Stimulated activated CD8-positive, alpha-beta memory T cell treated with anti-CD3 and anti-CD28 coated beads, Interleukin-7, amount 100 ng/mL, for 48 hours (primary cell): ENCODE measurements around the gene SUCO.
A peak's percentile ranks its signal among the peaks of the same experiment; 100 is the strongest.
"Not testable (repeated sequence)": the region's sequence is repeated elsewhere in the genome, so short reads cannot be mapped to it uniquely, and the experiment has no call there.

ENCODE experiments used
- DNase-seq, 2 donors: peaks; one replicate each; pipeline ENCODE4 v3.0.0-alpha.2; 2020; ENCODE audit warnings: low read depth in 1 of 2; ENCODE audit errors: extremely low read depth in 1 of 2

The SUCO gene

DNA sequence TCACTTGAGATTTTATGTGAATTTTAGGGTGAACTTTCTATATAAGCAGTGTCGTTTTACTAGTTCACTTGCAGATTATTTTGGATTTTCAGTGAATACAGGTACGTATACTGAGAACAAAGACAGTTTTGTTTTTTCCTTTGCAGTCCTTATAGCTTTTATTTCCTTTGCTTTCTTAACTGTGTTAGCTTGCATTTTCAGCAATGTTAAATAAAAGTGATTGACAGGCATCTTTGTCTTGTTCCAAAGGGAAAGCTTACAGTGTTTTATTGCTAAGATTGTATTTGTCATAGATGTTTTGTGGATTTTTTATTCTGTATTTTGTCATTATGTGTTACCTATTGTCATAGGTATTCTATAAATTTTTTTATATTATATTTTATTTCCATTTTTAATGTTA, 72.7 kb downstream of the SUCO start:
- DNase-seq, result no peak

DNA sequence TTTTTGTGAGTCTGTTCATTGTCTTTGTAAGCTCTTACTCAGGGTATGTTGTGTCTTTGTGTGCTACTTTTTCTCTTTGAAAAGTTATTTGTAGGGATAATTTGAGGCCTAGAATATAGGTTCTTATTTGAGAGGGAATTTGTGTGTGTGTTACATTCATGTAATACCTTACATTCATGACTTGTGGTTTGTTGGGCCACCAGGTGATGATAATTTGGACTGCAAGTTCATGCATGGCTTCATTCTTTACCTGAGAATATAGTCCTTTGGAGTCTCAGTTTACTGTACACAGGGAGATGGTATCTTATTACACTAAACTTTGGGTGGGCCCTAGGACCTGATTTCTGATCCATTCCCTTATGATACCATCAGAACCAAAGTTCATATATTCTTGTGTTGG, 74.2 kb downstream of the SUCO start:
- no peak for DNase-seq

DNA sequence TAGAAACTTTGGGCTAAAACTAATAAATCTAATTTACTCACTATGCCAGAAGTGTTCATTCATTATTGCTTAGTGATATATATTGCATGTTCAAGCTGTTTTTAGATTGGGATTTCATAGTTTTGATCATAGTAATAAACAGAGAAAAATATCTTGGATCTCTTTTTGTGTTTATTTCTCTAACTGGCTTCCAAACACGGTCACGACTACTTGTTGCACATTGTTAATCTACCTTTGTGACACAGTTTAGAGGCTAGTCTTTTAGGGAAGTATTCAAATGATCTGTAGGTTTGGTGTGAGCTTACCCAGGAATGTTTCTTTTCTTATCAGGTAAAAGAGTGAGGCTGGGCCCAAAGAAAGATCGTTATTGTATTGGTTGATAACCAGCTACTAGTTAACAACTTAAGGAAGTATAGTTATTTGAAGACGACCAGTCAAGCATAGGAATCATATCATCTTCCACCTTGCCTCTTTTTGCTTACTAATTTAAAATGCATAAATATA, 75.2 kb downstream of the SUCO start:
- DNase-seq, result no peak

DNA sequence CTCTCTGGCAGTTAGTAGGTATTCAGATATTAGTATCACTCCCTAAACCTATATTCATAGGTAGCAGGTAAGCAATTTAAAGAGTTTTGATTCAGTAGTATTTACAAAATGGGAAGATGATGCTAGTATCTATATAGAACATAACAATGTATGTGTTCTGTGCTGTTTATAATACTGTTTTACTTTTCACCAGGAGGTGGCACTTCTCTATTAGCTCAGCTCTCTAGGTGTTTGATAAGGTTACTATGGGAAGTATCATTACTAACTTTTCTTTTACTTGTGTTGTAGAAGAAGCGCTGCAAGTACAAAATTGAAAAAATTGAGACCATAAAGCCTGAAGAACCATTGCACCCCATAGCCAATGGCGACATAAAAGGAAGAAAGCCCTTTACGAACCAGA, 76.6 kb downstream of the SUCO start:
- no peak for DNase-seq

DNA sequence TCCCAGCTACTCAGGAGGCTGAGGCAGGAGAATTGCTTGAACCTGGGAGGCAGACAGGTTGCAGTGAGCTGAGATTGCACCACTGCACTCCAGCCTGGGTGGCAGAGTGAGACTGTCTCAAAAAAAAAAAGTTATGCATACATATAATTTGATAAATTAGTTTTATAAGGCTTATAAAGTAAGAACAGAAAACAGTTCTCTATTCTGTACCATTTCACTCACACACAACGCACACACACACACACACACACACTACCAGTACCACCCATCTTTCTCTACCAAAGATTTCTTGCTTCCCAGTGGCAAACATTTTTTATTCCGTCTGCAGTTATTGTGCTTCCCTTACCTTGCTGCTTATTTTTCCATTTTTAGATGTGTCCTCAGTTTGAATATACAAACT, 79.5 kb downstream of the SUCO start:
- no peak for DNase-seq

DNA sequence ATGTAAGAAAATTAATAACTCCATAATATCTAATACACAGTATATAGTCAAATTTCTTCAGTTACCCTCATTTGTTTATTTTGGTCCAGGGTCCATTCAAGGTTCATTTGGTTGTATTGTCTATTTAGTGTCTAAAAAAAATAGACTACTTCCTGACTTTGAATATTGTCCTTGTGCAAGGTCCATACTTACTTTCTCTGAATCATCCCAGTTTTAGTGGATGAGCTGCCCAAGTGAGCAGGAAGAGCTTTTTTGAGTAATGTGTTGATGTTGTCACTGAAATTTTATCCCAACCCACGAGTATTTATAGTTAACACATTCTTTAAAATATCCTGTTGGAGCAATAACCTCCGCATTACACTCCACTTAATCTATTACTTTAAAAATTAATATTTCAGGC, 80.3 kb downstream of the SUCO start:
- DNase-seq, result no peak

DNA sequence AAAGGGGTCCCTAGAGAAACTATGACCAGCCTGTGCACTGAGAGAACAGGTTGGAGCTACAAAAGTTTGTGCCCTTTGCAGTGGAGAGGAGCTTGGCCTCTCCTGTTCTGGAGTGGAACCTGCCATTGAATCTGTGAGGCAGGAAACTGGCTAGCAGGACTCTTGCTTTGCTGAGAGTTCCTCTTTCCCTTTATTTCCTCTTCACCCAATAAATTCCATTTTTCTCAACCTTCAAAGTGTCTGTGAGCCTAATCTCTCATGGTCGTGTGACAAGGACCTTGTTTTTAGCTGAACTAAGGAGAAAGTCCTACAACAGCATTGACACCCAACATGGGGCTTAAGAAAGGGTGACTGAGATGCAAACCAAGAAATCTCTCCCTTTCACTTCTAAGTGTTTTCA, 83.2 kb downstream of the SUCO start:
- DNase-seq, result no peak

DNA sequence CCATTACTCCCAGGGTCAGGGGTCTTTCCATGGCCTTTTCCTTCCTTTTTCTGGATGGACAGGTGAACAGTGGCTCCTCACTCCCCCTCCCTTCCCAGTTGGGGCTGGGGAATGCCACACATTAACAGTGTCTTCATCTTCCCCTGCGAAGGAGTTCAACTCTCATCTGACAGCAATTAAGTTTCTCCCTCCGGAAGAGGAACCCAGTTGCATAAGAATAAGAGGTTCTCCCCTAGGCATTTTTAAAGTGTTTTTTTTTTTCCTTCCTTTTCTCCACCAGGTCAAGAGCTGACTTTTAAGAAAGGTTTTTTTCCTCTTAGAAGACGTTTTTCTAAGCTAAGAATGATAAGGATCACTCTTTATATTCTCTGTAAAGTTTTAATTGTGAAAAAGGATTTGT, 83.7 kb downstream of the SUCO start:
- no peak for DNase-seq

DNA sequence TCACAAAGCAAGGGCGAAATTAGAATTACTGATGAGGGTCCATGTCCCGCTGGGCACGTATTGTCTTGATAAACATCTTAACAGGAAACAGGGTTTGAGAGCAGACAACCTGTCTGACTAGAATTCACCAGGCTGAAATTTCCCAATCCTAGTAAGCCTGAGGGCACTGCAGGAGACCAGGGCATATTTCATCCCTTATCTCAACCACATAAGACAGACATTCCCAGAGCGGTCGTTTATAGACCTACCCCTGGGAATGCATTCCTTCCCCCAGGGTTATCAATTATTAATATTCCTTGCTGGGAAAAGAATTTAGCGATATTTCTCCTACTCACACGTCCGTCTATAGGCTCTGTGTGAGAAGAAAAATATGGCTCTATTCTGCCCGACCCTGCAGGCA, 87.7 kb downstream of the SUCO start:
- not testable (repeated sequence) for DNase-seq

DNA sequence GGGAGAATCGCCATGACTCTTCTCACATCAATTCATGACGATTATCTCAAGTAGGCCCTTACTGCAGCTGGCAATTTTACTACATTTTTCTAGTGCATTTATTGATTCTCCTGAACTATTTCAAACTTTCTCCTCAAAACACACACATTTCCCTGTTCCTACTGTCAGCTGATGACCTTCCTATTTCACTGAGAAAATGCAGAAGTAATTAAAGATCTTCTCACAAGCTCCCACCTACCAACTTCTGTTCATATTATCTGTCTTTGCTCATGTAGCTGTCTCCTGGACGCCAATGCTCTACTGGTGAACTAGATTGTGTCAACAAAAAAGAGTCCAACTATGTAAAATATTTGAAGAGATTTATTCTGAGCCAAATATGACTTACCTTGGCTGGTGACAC, 89.6 kb downstream of the SUCO start:
- no peak for DNase-seq

DNA sequence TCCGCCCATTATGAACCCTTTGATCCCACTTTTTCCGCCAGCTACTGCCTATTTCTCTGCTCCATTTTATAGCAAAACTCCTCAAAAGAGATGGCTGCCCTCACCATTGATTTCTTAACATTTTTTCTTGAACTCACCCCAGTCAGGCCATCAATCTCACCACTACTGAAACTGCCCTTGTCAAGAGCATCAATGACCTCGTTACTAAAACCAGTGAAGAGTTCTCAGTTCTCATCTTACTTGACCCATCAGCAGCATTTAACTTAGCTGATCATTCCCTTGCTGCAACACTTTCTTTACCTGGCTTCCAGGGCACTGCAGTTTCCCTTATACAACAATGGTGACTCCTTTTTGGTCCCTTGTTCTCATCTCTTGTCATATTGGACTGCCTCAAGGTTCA, 90.8 kb downstream of the SUCO start:
- DNase-seq, result no peak

DNA sequence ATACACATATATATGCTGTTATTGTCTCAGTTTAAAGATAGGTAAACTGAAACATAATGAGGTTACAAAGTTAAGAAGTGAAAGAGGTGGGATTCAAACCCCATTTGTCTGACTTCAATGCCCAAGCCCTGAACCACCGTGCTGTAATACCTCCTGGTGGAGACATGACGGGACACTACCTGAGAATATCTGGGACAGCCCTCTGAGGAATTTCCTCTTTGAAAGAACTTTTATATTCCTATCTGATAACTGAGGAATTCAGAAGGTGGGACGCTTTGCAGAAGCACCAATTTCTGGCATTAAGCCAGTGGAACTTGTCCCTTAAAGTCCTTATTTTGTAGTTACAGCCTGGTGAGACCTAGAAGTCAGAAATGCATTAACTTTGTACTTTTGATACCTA, 93.9 kb downstream of the SUCO start:
- no peak for DNase-seq

DNA sequence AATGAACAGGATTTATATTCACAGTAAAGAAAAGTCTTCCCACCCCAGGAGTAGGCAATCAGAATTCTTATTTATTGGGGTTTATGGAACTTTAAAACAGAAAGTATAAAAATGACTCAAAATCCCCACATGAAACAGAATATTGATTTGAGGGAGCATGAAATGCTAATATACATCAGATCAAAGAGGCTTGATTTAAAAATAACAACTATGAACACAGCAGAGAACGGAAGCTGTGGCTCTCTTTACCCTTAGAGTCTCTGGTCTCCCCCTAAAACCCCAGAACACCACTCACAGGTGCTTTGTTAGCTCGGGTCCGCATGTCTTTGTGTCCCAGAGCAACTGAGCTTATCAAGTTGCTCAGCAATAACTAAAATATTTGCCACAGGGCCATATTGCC, 94.8 kb downstream of the SUCO start:
- DNase-seq, result no peak

DNA sequence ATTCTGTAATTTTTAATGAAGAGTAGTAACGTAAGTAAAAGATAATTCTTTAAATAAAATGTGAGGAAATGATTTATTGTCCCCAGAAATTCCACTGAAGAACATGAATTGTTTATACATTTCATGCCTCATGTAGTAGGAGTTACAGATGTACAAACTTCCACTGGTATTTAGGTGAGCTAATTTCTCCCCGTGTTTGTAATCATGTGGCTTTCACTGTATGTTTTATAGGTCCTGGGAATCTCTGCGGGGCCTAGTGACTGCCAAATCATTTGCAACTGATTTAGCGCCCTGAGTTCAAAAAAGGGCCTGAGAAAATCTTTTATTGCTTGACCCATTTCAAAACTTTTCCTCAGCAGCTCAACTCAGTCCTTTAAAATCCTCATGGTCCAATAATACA, 95.5 kb downstream of the SUCO start:
- no peak for DNase-seq

DNA sequence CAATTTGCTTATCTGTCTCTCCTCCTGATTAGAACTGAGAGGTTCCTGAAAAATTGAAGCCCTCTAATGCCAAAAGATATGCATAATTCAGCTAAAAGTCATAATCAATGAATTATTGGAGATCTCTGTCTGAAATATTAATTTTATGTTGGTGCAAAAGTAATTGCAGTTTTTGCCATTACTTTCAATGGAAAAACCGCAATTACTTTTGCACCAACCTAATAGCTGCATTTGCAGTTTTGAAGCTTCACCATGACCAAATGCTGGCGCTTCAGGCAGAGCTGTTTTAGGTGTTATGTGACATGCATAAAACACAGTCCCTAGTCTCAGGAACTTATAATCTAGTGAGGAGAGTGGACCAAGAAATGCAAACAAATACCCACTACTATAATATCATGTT, 96.2 kb downstream of the SUCO start:
- no peak for DNase-seq

DNA sequence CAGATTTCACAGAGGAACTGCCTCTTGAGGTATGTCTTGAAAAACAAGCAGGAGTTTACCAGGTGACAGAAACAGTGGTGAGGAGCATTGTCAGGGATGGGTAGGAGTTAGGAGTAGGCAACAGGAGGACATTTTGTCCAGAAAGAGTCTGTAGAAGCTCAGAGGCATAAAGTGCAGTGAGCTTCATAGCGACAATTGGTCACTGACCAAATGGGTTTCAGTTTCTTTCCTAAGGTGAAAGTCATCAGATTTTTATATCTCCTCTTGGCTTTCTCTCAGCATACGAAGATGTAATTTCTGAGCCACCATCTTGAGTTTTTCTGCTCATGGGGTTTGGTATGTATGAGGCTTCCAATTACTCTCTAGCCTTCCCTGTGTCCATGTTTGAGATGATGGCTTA, 96.7 kb downstream of the SUCO start:
- DNase-seq, result no peak

DNA sequence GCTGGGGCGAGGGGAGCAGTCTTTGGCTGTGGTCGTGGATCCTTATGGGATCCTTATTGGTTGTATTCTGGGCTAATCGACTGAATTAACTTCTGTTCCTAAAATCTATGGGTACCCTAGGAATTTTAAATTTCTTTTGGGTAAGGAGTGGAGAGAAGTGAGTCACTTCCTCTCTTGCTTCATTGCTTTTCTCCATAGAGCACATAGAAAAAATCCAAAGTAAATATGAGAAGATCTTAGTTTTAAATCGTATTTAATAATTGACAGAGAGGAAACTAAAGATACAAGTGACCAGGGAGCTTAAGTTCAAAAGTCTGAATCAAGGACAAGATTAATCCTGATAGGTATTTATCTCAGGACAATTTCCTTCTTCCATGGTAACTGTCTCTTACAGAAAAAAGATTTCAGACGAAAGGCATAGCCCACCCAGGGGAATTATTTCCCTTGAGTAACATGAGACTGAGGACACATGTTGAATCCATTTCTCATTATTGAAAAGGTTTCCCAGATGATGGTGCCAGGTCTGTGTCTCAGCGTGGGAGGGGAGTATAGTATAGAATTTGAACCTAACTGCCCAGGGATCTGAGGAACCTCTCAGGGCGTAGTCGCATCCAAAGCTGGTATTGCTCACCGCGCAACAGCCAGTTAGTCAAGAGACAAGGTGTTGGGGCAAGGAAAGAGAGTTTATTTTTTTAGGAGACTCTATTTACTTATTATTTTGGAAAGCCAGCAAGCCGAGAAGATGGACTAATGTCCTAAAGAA, 97.3 kb downstream of the SUCO start:
- no peak for DNase-seq

DNA sequence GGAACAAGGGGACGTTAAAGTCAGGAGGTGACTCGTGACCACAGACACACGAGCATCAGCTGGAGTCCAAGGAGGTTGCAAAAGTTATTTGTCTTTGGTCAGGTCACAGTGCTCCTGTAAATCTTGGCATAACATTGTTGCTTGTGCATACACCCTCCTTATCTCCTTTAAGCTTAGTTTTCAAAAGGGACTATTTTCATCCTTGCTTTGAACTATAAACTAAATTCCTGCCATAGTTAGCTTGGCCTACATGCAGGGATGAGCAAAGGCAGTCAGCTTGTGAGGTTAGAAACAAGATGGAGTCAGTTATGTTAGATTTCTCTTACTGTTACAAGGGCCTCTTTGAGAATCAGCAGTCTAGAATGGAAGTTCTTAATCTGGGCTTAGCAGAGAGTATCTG, 97.9 kb downstream of the SUCO start:
- DNase-seq, result no peak

DNA sequence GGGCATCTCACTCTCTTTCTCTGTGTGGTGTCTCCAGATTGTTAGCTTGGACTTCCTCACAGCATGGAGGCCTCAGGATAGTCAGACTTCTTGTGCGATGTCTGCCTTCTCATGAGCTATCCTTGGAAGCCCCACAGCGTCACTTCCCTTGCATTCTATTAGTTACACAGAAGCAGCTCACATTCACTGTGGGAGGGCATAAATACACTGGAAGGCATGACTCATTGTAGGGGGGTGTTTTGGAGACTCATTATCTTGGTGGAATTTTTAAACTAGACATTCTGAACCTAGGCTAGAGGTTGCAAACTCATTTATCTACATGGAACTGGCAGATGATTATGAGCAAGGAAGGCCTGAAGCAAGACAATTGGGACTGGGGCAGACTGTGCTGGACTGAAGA, 104.6 kb downstream of the SUCO start:
- peak in 1 of 2 donors; percentile 42 for DNase-seq

DNA sequence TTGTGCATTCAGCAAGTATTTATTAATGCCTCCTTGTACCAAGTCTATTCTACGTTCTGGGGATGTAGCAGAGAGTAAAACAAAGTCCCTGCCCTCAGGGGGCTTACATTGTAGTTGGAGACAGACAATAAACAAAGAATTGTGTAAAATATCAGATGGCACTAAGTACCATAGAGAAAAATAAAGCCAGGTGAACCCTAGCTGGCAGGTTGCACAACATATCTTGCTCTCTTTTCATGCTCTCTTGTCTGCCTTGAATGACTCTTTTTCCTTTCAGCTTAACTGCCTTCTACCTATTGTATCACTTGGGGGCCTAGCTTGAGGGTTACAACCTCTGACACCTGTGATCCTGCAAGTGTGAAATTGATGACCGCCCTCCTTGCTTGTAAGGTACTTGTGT, 105.3 kb downstream of the SUCO start:
- no peak for DNase-seq

DNA sequence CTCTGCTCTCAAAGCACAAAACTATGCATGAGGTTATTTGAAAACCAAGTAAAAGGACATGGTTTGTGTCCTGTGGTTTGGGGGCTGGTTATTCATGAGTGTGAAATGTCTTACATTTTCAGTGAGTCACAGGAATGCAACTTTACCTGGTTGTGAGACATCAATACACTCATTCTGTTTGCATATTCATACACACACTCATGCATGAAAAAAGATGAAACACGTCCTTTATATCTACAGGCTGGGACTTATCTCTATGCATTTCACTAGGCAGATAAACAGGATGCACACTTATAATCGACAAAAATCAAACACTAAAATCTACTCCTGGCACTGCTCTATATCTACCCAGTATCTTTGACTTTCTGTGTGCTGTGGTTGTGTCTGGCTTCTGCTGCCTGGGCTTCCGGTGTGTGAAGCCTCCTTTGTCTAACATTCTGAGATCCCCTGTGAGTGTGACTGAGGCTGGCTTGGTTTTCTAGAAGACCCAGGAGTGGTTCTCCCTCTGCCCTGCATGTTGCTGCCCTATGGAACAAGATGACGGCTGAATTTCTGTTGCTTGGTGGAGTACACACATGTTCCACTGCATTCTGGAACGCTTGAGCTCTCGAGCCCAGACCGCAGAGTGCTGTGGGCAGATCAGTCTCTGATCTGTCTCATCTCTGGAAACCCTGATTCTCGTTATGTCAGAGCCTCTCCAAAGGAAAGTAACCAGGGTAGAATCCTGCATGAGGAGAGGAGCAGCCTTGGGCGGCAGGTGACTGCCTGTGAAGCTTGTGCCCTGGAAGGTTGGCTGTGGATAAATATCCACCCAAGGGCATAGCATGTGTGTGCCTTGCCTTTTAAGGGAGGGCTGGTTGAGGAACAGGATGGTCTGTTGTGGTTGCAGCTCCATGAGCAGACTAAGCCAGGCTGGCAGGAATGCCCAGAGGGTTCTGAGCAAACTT, 106.2 kb downstream of the SUCO start:
- peak; percentile 62 to 83 for DNase-seq

DNA sequence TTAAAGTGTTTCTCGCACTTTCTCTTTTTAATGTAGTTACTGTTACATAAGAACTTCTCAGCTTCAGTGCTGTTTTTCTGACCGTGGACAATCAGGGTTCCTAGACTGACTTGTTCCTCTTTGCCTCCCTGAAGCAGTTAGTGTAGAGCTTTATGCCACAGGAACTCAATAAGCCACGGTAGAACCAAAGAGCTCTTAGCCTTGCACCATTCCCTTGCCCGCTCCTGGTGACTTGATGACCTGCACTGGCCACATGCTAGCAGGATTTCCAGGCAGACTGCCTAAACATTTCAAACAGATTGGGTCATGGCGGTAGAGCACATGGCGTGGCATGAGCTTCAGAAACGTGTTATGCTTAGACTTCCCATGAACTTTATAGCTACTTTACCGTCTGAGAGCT, 107.2 kb downstream of the SUCO start:
- no peak for DNase-seq
